DMS153 treated with DMSO at 0.1 percent for 48 hours (cell line): ENCODE results near the gene STK32C.
"Not testable (repeated sequence)": the region's sequence is repeated elsewhere in the genome, so short reads cannot be mapped to it uniquely, and the experiment has no call there.

Source experiments
- DNase-seq: peaks from one replicate; lab custom pipeline; 2025; ENCODE audit not compliant: unreplicated experiment; lab: John Stamatoyannopoulos, UW

STK32C gene

GRCh38 chr10:132338876-132339275 is 31.1 kb upstream of the STK32C start:
- no peak for DNase-seq

- not testable (repeated sequence) for DNase-seq
Observed at GRCh38 chr10:132337854-132338253, 30.1 kb upstream of the STK32C start.

DNA sequence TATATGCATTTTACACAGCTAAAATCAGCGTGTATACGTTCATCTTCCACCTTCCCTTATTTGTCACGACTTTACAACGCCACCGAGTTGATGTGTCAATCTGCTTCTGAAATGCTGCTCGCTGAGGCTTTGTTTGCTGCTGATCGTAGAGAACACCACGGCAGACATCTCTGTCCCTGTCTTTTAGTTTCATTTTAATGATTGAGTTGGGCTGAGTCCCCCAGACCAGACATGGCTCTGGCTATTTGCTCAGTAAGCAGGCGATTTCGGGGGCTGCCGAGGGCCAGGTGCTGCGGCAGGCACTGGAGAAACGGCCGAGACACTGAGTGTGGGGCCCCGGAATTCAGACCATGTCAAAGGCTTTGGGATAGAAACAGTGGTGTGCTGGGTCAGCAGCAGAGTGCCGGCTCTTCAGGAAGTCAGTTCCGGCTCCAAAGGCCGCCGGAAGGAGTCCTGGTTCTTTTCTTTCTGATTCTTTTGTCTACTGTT is 29.2 kb upstream of the STK32C start:
- peak; percentile 30 for DNase-seq

DNA sequence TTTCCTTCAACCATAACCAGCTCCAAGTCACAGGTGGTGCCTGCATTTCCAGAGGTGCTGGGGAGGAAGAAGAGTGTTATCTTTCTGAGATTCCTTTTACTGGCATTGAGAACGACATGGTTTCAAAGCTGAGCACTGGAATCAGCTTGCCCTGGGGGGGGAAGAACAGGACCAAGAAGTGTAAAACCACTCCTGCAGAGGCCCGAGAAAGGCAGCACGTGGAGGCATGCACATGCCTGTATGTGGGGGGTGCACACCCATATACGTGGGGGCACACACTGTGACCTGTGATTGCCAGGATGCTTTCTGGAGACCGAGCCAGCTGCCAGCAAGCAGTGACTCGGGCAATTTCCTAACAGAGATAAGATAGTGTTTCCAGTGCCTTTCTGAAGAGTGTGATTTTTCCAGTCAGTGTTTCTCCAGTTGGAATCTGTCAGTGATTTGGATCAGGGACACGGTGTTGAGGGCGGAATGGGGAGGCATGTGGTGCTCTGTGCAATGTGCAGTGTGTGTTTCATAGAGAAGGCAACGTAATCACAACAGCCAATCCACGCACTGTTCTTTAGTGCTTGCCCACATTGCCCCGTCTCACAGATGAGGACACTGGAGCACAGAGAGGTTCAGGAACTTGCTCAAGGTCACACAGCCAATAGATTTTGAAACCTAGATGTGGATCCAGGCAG is 28.5 kb upstream of the STK32C start:
- DNase-seq: no peak

- peak; percentile 97 for DNase-seq
Observed at GRCh38 chr10:132335189-132336063, 27.7 kb upstream of the STK32C start.

GRCh38 chr10:132334631-132335188 is 27.0 kb upstream of the STK32C start:
- DNase-seq: no peak

GRCh38 chr10:132333386-132333785 is 25.6 kb upstream of the STK32C start:
- DNase-seq: no peak

- no peak for DNase-seq
Observed at GRCh38 chr10:132332433-132332754, 24.6 kb upstream of the STK32C start.

- DNase-seq: peak; percentile 92
Observed at GRCh38 chr10:132331601-132332432, 24.1 kb upstream of the STK32C start, which contains the start of gene LRRC27. LRRC27 (plus strand) TSS chr10:132332193; CDS start chr10:132333525, 1,332 bp downstream.

DNA sequence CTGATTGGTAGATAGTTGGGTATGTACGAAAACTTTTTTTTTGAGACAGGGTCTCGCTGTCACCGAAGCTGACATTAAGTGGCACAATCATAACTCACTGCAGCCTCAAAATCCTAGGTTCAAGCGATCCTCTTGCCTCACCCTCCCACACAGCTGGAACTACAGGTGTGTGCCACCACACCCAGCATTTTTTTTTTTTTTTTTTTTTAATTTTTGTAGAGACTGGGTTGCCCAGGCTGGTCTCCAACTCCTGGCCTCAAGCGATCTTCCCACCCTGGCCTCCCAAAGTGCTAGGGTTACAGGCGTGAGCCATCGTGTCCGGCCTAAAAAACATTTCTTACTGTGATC is 22.7 kb upstream of the STK32C start:
- DNase-seq: no peak

- peak; percentile 6 for DNase-seq
Observed at GRCh38 chr10:132329565-132330485, 22.1 kb upstream of the STK32C start.

- no peak for DNase-seq
Observed at GRCh38 chr10:132328738-132329137, 21.0 kb upstream of the STK32C start.

GRCh38 chr10:132328106-132328505 is 20.4 kb upstream of the STK32C start:
- no peak for DNase-seq

GRCh38 chr10:132326925-132327324 is 19.2 kb upstream of the STK32C start:
- no peak for DNase-seq

GRCh38 chr10:132326344-132326889 is 18.7 kb upstream of the STK32C start:
- no peak for DNase-seq

DNA sequence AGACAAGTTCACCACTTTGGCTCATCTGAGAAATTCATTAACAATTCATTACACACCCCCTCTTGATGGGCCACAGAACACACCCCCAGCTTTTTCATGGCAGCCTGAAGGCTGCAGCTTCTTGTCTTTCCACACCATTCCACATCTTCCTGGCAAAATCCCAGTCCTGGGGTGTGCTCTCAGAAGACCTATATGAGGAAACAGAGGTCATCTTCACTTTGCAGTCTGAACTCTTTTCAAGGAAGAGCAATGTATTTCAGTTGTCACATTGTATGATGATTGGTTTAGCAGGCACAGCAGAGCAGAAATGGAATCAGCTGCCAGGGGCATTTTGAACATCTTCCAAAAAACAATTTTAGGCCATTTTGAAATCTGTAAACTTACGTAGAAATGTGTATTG is 16.4 kb upstream of the STK32C start:
- DNase-seq: no peak

DNA sequence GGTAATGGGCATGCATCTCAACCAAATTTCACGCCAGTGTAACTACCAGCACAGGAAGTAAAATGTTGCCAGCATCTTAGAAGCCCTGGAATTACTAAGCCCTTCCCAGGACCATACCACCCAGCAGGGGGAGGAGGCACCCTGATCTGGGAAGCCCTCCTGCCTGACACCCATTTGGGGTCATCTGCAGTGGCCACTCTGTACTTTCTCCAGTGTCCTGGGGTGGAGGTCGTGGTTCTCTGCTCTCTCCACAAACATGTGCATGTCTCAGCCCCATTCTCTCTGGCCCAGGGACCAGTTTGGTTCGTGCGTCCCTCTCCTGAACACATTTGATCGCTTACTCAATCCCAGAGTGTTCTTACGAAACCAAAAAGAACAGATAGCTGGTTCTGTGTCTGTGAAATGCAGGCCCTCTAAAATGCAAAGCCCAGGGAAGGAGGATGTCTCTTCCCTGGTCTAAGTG is 14.9 kb upstream of the STK32C start:
- no peak for DNase-seq

- no peak for DNase-seq
Observed at GRCh38 chr10:132321726-132322125, 14.0 kb upstream of the STK32C start.

DNA sequence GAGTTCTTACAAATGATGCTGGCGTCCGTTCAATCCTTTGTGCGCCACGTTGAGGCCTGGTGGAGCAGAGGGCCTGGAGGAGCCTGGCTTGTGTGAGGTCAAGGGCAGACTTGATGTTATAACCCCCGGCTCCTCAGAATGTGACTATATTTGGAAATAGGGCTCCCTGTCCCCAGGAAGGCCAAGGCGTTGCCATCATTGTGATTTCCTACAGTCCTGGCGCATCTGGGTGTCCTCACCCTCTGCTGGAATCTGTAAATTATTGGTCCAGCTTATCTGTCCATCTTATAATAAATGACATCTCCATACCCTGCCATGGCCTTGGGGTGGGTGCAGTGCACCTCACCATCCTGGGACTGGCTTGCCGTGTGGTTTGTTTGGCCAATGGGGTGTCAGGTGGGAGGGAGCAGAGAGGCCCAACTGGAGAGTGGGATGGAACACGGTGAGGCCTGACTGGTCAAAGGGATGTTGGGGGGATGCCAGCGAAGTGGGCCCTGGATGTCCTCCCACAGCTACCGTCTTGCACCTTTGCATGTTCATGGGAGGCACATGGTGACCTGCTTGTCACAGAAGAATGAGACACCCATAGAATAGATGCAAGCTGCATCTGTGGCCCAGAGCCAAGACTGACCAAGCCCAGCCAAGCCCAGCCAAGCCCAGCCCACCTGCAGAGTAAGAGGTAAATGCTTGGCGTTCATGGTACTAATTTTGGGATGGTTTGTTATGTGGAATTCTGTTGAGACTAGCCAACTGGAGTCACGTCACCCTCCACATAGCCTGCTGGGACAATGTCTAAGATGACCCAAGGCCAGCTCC is 13.1 kb upstream of the STK32C start:
- DNase-seq: no peak
